Gastrocnemius medialis (tissue), 4 donors: ENCODE results near the gene GPALPP1.

Experiments
- POLR2A ChIP-seq, 2 donors: fragments of 450-650 bp; IDR thresholded peaks; one replicate each; pipeline ENCODE4 v1.6.1; 2017; ENCODE audit warnings: antibody characterized with exemption in 2 of 2, mild to moderate bottlenecking in 2 of 2, moderate library complexity in 2 of 2
- TF ChIP-seq, protein P1 (sequence below), 5 experiments: fragments of 450-650 bp in 3 of 5; fragments of 200-600 bp in 2 of 5; sonication (generic) in 2 of 5; IDR thresholded peaks in 4 of 5; conservative IDR thresholded peaks in 1 of 5; 1 replicate in 4 of 5; 2 replicates in 1 of 5; pipeline ENCODE4 v1.5.1; 2016 to 2019; ENCODE audit warnings: antibody characterized with exemption in 5 of 5, mild to moderate bottlenecking in 3 of 5, moderate library complexity in 3 of 5

DNA sequence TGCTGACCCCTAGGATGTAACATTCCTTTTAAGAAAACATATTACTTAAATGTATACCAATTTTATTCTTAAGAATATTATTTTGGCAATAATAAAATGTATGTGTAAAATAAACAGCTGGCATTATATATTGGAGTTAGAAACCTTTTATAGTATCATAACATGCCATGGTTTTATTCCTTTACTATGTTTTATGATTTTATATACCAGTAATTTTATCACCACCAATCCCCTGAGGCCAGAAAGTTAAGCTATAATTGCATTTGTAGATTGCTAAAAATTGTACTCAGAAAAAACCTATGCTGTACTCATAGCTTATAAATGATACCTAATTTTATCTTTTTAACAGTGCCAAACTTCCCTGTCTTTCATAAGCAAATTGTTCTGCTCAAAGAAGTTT lies 17.9 kb downstream of the GPALPP1 start:
- TF ChIP-seq, protein P1, sequence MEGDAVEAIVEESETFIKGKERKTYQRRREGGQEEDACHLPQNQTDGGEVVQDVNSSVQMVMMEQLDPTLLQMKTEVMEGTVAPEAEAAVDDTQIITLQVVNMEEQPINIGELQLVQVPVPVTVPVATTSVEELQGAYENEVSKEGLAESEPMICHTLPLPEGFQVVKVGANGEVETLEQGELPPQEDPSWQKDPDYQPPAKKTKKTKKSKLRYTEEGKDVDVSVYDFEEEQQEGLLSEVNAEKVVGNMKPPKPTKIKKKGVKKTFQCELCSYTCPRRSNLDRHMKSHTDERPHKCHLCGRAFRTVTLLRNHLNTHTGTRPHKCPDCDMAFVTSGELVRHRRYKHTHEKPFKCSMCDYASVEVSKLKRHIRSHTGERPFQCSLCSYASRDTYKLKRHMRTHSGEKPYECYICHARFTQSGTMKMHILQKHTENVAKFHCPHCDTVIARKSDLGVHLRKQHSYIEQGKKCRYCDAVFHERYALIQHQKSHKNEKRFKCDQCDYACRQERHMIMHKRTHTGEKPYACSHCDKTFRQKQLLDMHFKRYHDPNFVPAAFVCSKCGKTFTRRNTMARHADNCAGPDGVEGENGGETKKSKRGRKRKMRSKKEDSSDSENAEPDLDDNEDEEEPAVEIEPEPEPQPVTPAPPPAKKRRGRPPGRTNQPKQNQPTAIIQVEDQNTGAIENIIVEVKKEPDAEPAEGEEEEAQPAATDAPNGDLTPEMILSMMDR (IDR thresholded peaks at IDR 0.05 in 4 of 5, conservative IDR thresholded peaks at IDR 0.05 in 1 of 5) = no peak
- no peak for TF ChIP-seq POLR2A (IDR thresholded peaks at IDR 0.05)
